ENCODE data around the gene SERPINA1. TPM values are rescaled to one million over a fixed set of nuclear protein-coding genes. Genes with fewer than 3 reads are reported as not detected.

The SERPINA1 gene
- total and polyA plus RNA-seq, 7 donors: 1.9 to 134 (median 26.6) TPM

- Histone ChIP-seq H3K9me3 (no peaks in the 10 kb centered on the region), H3K4me1 (peaks cover 0 to 6% (median 0%) of the 10 kb centered on the region in 4 donors), H3K4me3 (no peak overlapping the region), H3K36me3 (no peaks in the 10 kb centered on the region), H3K27me3 (no peaks in the 10 kb centered on the region), H3K27ac (no peak overlapping the region)
- WGBS, 2 donors: 89 to 92% methylated on average over 3 of the region's 3 CpGs
- TF ChIP-seq POLR2AphosphoS5 (IDR thresholded peaks at IDR 0.05): no peak
- TF ChIP-seq CTCF (IDR thresholded peaks at IDR 0.05): no peak
- TF ChIP-seq EP300 (IDR thresholded peaks at IDR 0.05): no peak
- TF ChIP-seq POLR2A (IDR thresholded peaks at IDR 0.05): no peak
- intact Hi-C loops (cut with DNase I): no loop called here
- DNase-seq: peak; percentile 20
Observed at GRCh38 chr14:94383777-94384176, 4.6 kb downstream of the SERPINA1 start.

- DNase-seq: no peak
- Histone ChIP-seq H3K27ac (no peak overlapping the region), H3K4me3 (no peak overlapping the region), H3K27me3 (no peaks in the 10 kb centered on the region), H3K9me3 (no peaks in the 10 kb centered on the region), H3K4me1 (peaks cover 0 to 6% (median 0%) of the 10 kb centered on the region in 4 donors), H3K36me3 (no peaks in the 10 kb centered on the region)
- WGBS, 2 donors: 89 to 94% methylated on average over 18 of the region's 18 CpGs
- intact Hi-C loops (cut with DNase I): no loop called here
- TF ChIP-seq EP300 (IDR thresholded peaks at IDR 0.05): no peak
- TF ChIP-seq POLR2AphosphoS5 (IDR thresholded peaks at IDR 0.05): no peak
- no peak for TF ChIP-seq POLR2A (IDR thresholded peaks at IDR 0.05)
- no peak for TF ChIP-seq CTCF (IDR thresholded peaks at IDR 0.05)
Observed at GRCh38 chr14:94382716-94383596, 5.4 kb downstream of the SERPINA1 start.

GRCh38 chr14:94382099-94382715, 6.2 kb downstream of the SERPINA1 start:
- Histone ChIP-seq H3K4me1 (peaks cover 0 to 6% (median 0%) of the 10 kb centered on the region in 4 donors), H3K27ac (no peak overlapping the region), H3K27me3 (no peaks in the 10 kb centered on the region), H3K9me3 (no peaks in the 10 kb centered on the region), H3K4me3 (no peak overlapping the region), H3K36me3 (no peaks in the 10 kb centered on the region)
- intact Hi-C loops (cut with DNase I): no loop called here
- WGBS, 2 donors: 79 to 87% methylated on average over 4 of the region's 4 CpGs
- DNase-seq: no peak
- TF ChIP-seq POLR2AphosphoS5 (IDR thresholded peaks at IDR 0.05) (no peak), CTCF (IDR thresholded peaks at IDR 0.05) (no peak), EP300 (IDR thresholded peaks at IDR 0.05) (no peak), POLR2A (IDR thresholded peaks at IDR 0.05) (no peak)

GRCh38 chr14:94381149-94382030, 7.0 kb downstream of the SERPINA1 start:
- H3K4me3 ChIP-seq: no peak overlapping the region
- peak; percentile 22 for DNase-seq
- H3K4me1 ChIP-seq: peaks cover 0 to 6% (median 0%) of the 10 kb centered on the region in 4 donors
- TF ChIP-seq CTCF (IDR thresholded peaks at IDR 0.05): no peak
- no peak for TF ChIP-seq POLR2AphosphoS5 (IDR thresholded peaks at IDR 0.05)
- no peak for TF ChIP-seq POLR2A (IDR thresholded peaks at IDR 0.05)
- no peak for TF ChIP-seq EP300 (IDR thresholded peaks at IDR 0.05)
- intact Hi-C loops (cut with DNase I): no loop called here
- H3K27me3 ChIP-seq: no peaks in the 10 kb centered on the region
- H3K9me3 ChIP-seq: no peaks in the 10 kb centered on the region
- WGBS, 2 donors: 79 to 85% methylated on average over 7 of the region's 7 CpGs
- no peak overlapping the region for H3K27ac ChIP-seq
- H3K36me3 ChIP-seq: no peaks in the 10 kb centered on the region

Measured in sigmoid colon (tissue), 7 donors.